HG03432 (cell line): ENCODE data around the gene ASNSD1.
"Not testable (repeated sequence)": the region's sequence is repeated elsewhere in the genome, so short reads cannot be mapped to it uniquely, and the experiment has no call there.

Source experiments
- ATAC-seq: cut with Tn5 transposase; IDR thresholded peaks from one replicate; pipeline ENCODE4 v1.9.1; 2021; ENCODE audit warnings: mild to moderate bottlenecking, moderate library complexity; ENCODE audit not compliant: unreplicated experiment

ASNSD1 gene

DNA sequence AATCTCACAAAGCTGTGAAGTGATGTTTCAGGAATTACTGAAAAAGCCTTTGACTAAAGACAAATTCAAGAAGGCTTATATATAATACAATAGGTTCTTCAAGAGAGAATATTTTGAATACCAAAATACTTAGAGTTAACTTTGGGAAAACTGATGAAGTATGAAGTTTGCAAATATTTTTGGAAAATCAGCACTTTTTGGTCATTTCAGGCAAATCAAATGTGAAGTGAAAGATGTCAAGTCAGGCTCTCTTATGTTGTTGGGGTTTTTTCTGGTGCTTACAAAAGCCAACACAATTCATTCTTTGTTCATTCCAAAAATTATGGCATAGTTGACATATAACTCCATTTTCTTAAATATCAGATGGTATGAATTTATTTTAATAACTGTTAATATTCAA lies 14.7 kb upstream of the ASNSD1 start:
- no peak for ATAC-seq

DNA sequence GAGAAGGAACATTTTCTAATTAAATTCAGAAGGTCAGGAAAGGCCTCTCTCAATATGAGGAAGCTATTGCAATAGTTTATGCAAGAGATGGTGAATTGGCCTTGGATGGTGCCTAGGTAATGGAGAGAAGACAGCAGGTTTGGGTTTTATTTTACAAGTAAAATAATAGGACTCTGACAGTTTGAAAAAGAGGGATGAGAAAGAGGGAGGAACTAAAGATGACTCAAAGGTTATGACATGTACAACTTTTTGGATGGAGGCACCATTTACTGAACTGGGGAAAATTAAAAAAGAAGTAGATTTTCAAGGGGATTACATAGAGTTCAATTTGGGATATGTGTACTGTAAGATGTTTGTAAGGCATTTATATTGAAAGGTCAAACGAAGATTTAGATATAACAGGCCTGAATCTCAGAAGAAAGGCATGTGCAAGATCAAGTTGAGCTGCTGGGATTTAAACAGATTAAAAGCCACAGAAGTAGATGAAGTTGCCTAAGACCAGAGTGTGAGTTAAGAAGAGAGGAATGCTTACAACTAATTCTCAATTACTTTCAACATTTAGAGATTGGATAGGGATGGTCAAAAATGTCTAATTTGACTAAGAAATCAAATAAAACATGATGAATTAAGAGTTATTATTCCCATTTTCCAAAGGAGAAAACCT lies 12.3 kb upstream of the ASNSD1 start:
- no peak for ATAC-seq

DNA sequence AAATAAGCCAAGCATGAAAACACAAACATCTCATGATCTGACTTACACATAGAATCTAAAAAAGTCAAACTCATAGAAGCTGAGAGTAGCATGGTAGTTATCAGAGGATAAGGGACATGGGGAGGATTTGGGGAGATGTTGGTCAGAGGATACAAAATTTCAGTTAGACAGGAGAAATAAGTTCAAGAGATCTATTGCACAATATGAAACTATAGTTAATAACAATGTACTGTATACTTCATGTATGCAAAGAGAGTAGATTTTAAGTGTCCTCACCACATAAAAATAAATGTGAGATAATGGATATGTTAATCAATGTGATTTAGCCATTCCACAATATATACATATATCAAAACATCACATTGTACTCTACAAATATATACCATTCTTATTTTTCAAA lies 10.0 kb upstream of the ASNSD1 start:
- ATAC-seq, result no peak

DNA sequence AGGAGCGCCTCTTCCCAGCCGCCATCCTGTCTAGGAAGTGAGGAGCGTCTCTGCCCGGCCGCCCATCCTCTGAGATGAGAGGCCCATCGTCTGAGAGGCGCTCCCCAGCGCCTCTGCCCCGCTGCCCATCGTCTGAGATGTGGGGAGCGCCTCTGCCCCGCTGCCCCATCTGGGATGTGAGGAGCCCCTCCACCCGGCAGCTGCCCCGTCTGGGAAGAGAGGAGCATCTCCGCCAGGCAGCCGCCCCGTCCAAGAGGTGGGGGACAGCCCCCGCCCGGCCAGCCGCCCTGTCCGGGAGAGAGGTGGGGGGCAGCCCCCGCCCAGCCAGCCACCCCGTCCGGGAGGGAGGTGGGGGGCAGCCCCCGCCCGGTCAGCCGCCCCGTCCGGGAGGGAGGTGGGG lies 7.8 kb upstream of the ASNSD1 start:
- ATAC-seq, result not testable (repeated sequence)

DNA sequence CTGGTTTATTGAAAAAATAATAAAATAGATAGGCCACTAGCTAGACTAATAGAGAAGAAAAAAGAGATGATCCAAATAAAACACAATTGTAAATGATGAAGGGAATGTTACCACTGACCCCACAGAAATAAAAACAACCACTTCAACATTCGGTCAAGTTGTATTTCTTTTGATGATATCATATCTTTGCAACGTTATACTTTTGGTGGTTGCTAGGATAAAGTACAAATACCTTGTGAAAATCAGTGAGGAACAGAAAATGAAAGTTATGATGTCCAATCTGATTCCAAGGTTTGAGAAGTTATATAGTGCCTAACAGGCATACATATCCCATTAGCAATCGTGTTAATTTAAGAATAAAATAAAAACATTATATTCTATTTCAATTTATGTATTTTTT lies 6.6 kb upstream of the ASNSD1 start:
- no peak for ATAC-seq

DNA sequence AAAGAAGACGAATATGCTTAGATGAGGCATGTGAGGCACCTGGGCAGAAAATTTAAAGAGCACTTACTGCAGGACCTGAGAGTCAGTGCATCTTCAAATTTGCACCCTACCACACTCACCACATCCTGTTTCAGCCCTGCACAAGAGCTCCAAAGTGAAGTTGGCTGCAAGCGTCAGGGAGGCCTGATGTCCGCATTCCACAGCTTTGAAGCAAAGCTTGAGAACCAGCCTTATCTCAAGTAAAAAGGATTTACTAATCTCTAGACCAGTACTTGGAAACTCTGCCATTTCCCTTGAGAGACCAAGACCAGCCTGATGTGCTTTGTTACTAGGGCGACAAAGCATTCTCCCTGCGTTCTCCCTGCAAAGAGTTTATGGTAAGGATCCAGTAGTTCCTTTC lies 3.4 kb upstream of the ASNSD1 start:
- ATAC-seq, result peak; percentile 36

DNA sequence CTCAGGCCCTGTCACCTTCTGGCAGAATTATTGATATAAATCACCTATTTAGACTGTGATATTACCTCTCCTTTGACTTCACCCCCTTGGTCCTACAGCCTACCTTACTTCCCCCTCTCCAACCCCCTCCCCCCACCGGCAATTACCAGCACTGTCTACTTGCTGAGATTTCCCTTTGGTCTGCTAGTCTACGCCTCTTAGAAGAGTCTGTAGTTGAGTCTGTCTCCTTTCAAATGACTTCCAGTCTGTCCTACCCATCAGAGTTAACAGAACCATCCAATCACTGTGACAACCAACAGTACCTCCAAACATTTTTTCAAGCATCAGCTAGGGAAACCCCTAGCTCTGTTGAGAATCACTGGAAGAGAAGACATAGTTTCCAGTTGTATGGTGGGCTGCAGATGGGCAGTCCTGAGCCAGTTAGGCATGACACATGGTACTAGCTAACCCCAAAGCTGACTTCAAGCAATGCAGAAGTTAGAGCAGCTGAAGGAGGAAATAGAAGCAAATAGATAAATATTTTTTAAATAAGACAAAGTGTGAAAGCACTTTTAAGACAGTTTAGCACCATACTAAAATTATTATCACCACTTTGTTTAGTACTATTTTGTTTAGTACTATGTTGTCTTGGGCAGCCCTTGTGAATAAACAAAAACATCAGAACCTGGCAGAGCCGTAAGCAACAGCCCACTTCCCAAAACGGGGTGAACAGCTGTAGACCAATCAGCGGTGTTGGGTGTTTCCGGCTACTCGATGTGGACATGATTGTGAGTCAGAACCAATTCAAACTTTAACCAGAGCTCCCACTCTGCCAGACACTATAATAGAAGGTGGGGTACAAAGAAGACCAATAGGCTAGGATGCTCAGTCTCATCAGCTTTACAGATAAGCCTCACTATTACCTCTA lies 2.7 kb upstream of the ASNSD1 start:
- ATAC-seq, result no peak

DNA sequence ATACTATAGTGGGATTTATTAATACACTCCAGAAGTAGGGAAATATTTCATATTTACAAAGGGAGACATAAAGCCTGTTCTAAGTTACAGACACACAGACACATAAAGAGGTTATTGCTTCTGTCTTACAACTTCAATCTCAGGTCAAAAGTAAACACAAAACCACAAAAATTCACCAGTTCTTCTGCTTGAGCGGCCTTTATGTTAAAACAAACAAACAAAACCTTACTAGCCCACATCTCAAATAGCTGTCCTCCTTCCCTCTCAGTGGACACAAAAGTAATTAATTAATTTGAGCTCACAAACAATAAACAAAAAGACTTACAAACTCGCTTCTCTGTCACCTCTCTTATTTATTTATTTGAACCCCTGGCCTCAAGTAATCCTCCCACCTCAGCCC lies 1.5 kb upstream of the ASNSD1 start:
- no peak for ATAC-seq

DNA sequence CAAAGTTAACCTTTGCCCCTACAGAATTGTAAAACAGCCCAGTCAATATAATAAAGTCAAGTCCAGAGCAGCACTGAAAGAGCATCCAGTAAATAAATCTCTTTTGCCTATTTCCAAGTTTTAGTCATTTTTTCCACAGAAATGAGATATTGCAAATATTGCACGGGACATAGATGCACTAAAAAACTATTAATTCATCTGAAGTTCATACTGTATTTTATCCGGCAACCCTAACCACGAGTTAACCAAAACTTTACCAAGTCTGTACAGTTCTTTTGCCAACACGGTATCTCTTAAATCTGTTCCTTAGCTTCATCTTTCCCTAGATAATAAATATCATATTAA lies 484 bp upstream of the ASNSD1 start:
- no peak for ATAC-seq

DNA sequence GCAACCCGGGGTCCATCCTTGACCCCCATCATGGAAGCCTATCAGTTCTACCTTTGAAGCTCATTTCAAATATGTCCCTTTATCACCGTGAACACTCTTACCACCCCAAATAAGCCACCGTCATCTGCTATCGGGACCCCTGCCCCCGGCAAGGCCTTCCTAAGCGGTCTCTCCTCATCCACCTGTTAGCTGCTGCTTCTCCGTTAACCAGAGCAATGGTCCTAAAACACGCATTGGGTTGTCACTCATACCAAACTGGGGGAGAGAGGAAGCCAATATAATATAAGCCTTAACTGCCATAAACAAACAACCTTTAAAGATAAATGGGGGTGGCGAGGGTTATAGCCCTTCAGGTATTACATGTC lies 680 bp downstream of the ASNSD1 start:
- ATAC-seq, result no peak

DNA sequence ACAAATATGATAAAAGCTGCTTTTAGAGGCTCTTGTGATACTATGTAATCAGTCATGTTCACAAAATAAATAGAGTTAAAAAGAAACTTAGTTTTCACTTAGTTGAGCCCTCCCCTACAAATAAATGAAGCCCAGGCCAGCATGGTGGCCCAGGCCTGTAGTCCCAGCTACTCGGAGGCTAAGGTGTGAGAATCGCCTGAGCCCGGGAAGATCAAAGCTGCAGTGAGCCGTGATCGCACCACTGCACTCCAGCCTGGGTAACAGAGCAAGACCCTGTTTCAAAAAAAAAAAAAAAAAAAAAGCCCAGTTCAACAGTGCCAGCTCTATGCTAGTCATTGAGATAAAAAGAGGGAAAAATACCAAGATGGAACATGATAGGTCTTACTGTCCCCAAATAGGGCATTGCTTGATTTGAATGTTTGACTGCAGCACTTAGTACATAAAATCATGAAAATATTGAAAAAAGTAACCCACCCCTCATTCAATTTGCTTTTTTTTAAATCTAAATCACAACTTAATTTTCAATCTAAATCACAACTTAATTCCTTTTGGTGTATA lies 1.5 kb downstream of the ASNSD1 start:
- no peak for ATAC-seq

DNA sequence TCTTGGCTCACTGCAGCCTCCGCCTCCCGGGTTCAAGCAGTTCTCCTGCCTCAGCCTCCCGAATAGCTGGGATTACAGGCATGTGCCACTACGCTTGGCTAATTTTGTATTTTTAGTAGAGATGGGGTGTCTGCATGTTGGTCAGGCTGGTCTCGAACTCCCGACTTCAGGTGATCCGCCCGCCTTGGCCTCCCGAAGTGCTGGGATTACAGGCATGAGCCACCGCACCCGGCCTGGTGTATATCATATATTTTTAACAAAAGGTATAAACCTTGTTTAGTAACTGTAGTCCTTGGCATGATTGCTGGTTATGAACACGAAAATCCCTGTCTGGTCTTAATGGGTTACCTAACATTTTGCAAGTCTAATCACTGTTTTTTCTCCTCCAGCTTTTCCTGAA lies 2.1 kb downstream of the ASNSD1 start:
- ATAC-seq, result not testable (repeated sequence)

DNA sequence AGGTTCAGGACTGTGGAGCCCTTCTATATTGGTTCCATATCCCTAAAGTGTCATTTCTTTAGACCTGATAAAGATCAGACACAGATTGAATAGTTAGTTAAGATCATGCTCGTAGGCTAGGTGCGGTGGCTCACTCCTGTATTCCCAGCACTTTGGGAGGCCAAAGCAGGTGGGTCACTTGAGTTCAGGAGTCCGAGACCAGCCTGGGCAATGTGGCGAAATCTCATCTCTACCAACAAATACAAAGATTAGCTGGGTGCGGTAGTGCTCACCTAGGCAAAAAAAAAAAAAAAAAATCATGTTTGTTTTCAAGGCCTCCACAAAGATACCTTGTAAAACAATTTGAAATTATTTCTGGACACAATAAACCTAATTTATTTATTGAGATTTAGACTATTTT lies 8.7 kb downstream of the ASNSD1 start:
- no peak for ATAC-seq

DNA sequence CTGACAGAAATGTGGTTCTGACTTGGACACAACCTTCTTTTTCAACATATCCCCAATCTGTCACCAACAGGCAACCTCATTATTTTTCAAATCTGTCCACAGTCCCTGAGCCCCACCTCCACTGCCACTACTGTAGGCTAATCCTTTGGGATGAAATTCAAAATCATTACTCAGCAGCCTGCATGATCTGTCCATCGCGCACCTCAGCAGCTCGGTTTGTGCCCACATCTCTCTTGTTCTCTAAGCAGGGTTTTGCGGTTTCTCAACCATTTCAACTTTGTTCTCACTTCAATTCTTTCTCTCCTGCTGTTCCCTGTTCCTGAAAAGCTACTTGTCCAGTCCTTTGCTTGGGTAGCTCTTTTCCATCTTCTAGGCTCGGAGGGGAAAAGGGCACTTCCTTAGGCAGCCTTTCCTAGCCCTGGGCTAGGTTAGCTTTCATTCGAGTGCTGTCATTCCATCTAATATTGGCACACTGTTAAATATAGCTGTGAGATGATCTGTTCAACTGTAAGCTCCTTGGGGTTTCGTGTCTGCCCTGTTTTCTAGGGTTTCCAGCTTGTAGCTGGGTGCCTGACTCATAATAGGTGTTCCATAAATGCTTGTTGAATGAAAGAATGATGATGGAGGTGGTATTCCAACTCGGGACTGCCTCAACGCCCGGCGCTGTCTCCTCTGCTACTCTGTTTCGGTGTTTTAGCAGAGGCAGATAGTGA lies 12.6 kb downstream of the ASNSD1 start:
- ATAC-seq, result no peak

DNA sequence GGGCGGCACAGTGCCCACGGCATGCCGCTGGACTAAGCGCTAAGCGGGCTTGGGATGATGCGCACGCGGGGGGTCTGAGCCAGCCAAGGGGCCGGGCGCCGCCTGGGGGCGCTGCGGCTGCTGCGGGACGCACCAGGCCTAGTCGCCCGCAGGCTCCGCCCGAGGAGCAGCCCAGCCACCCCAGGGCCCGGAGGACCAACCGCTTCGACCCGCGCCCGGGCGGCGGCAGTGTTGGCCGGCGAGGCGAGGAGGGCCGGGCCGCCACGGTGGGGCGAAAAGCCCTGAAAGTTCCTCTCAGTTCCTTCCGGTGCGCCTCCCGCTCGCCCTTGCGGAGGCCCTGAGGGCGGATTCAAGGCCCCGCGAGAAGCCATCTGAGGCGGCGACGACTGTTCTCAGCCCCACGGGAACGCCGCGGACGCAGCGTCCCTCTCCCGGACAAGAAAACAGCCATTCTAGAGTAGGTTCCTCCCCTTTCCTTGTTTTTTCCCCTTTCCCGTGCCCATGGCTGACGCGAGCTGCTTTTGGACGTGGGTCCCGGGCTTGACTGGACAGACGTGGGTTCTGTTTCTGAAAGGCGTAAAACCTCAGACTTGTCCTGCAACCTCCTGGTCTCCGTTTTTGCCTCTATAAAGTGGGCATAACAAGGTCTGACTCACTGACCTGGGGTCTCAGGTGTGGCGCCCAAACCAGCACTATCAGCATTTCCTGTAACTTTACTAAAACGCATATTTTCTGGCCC lies 13.3 kb downstream of the ASNSD1 start, which contains the start of gene ANKAR:
ANKAR (plus strand) TSS at position 297 of the 739 bp plus-strand sequence. CDS start 1,821 bp downstream, outside the sequence.
- ATAC-seq, result peak; percentile 98

DNA sequence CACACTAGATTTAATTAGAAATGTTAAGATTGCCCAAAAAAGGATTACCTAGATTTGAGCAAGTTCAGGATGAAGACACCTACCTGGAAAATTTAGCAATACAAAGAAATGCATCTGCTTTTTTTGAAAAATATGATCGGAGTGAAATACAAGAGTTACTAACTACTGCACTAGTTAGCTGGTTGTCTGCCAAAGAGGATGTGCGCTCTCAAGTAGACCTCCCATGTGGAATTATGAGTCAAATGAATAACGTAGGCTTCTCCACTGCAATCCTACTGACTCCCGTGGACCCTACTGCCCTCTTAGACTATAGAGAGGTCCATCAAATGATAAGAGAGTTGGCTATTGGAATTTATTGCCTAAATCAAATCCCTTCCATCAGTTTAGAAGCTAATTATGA lies 15.2 kb downstream of the ASNSD1 start:
- no peak for ATAC-seq

DNA sequence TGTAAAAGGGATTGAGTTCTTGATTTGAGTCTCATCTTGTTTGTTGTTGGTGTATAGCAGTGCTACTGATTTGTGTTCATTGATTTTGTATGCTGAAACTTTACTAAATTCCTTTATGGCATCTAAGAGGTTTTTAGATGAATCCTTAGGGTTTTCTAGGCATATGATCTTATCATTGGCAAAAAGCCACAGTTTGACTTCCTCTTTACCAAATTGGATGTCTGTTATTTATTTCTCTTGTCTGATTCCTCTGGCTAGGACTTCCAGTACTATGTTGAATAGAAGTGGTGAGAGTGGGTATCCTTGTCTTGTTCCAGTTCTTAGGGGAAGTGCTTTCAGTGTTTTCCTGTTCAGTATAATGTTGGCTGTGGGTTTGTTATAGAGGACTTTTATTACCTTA lies 18.0 kb downstream of the ASNSD1 start:
- no peak for ATAC-seq

DNA sequence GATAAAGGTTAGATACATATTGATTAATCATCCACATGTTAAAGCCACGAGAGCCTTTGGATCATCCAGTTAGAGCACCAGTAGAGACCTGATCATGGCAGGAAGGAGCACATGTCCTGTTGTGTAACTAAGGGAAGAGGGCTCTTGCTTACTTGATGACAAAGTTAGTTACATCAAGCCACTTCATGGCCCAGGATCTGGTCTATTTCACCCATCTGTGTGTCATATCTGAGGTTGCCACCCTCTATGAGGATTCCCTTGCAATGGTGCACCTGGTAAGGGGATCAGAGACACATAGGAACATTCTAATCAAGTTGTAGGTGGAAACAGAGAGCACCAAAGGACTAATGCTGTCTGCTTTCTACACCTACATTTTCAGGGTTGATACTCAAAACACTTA lies 19.9 kb downstream of the ASNSD1 start:
- no peak for ATAC-seq

DNA sequence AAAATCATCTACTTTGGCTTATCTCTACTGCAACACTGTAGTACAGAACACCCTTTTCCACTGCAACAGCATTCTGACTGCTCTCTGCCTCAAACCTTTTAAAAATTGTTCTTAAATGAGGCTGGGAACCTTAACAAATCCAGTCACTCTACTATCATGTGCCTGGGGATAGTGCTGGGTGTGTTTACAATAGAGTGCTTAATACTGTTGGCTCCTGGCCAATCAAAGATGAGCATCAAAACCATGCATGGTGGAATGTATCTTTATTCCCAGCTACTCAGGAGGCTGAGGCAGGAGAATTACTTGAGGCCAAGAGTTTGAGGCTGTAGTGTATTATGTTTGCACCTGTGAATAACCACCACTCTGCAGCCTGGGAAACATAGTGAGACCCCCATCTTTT lies 20.6 kb downstream of the ASNSD1 start:
- ATAC-seq, result no peak

DNA sequence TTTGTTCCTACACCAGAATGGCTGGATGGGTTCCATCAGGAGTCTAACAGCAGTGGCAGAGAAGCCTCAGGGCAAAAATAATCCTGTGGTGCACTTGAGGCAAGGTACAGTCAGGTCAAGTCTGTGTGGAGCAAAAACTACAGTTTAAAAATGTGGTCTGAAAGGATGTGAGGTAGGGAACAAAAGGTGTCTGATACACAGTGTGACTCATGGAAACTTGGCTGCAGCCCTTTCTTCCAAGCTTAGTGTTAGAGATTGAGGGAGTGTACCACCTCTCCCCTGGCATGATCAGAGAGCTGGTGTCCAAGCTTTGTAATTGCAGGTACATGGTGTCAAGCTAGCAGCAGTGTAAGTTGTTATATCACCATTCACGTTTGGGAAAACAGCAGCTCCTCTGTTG lies 22.1 kb downstream of the ASNSD1 start:
- no peak for ATAC-seq

DNA sequence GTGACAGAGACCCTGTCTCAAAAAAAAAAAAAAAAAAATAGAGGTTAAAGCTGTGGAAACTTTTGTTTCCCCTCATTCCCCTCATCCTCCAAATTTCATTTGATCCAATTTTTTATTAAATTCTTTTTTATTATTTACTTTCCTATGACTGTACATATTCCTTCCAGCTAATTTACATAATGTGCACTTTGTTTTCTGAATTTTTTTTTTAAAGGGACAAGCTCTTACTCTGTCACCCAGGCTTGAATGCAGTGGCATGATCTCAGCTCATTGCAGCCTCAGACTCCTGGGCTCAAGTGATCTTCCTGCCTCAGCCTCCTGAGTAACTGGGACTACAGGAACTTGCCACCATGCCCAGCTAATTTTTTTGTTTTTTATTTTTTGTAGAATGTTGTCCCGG lies 23.6 kb downstream of the ASNSD1 start:
- no peak for ATAC-seq
